B cell (primary cell): ENCODE data around the gene ZCCHC2. TPM values are rescaled to one million over a fixed set of nuclear protein-coding genes. Genes with fewer than 3 reads are reported as not detected.

ENCODE experiments used
- ATAC-seq: fragments of 200-7000 bp; cut with Tn5 transposase; one replicate; pipeline ENCODE4 v1.10.0; 2021; ENCODE audit warnings: low read depth, mild to moderate bottlenecking, moderate number of reproducible peaks, moderate library complexity
- CTCF ChIA-PET: fragments of 350-600 bp; sonication (Branson Sonifier 250); formaldehyde crosslinking; loops from one replicate; lab custom pipeline; 2021; ENCODE audit warnings: antibody characterized with exemption, inconsistent platforms; lab: Charles Lee
- POLR2A ChIA-PET: fragments of 350-600 bp; sonication (Branson Sonifier 250); formaldehyde crosslinking; loops from one replicate; lab custom pipeline; 2021; ENCODE audit warnings: antibody characterized with exemption; lab: Charles Lee
- DNase-seq: peaks from one replicate; pipeline ENCODE4 v3.0.0; 2013
- H2AFZ ChIP-seq: 2 replicates; pipeline ENCODE4 v1.6.1; 2012; ENCODE audit warnings: mild to moderate bottlenecking, low read depth, low read length; ENCODE audit not compliant: insufficient read depth, poor library complexity, severe bottlenecking
- H3K27ac ChIP-seq, 2 donors: 1 replicate in 1 of 2; 2 replicates in 1 of 2; pipeline ENCODE4 v1.5.1; 2012 to 2013; ENCODE audit warnings: low read length in 2 of 2, mild to moderate bottlenecking in 2 of 2, moderate library complexity in 1 of 2
- H3K27me3 ChIP-seq, 4 experiments: fragments of 200-600 bp in 1 of 4; sonication (generic) in 1 of 4; replicated peaks in 1 of 4; 1 replicate in 2 of 4; 2 replicates in 2 of 4; pipeline versions ENCODE4 v1.6.1 to v1.7.0; 2013 to 2016; ENCODE audit warnings: low read length in 3 of 4, mild to moderate bottlenecking in 2 of 4, mixed read lengths in 1 of 4, moderate library complexity in 1 of 4; ENCODE audit not compliant: insufficient read depth in 4 of 4, control insufficient read depth in 3 of 4; ENCODE audit errors: control extremely low read depth in 1 of 4
- H3K36me3 ChIP-seq, 2 experiments: replicated peaks in 1 of 2; 1 replicate in 1 of 2; 2 replicates in 1 of 2; pipeline versions ENCODE4 v1.6.1 to v1.7.1; 2013; ENCODE audit warnings: low read length in 1 of 2; ENCODE audit not compliant: insufficient read depth in 2 of 2, control insufficient read depth in 1 of 2; ENCODE audit errors: control extremely low read depth in 1 of 2, extremely low read depth in 1 of 2
- H3K4me1 ChIP-seq, 2 donors: fragments of 200-600 bp in 1 of 2; sonication (generic) in 1 of 2; 1 replicate in 1 of 2; 2 replicates in 1 of 2; pipeline versions ENCODE4 v1.5.1 to v1.6.1; 2013 to 2017; ENCODE audit warnings: low read length in 2 of 2; ENCODE audit not compliant: control insufficient read depth in 2 of 2, insufficient read depth in 2 of 2
- H3K4me2 ChIP-seq: replicated peaks from 2 replicates; pipeline ENCODE3; 2012; ENCODE audit warnings: mild to moderate bottlenecking, low read depth, low read length; ENCODE audit not compliant: poor library complexity, severe bottlenecking
- H3K4me3 ChIP-seq, 5 experiments: fragments of 200-600 bp in 1 of 5; sonication (generic) in 1 of 5; 1 replicate in 3 of 5; 2 replicates in 2 of 5; pipeline versions ENCODE4 v1.5.1 to v1.7.0; 2011 to 2016; ENCODE audit warnings: low read length in 4 of 5, mild to moderate bottlenecking in 4 of 5, low read depth in 2 of 5, control low read depth in 1 of 5, moderate library complexity in 1 of 5; ENCODE audit not compliant: insufficient read depth in 1 of 5; ENCODE audit errors: control extremely low read depth in 1 of 5, extremely low read depth in 1 of 5
- H3K79me2 ChIP-seq: fragments of 200-600 bp; sonication (generic); one replicate; pipeline ENCODE4 v1.6.0; 2016; ENCODE audit warnings: low read length; ENCODE audit not compliant: control insufficient read depth, insufficient read depth
- H3K9ac ChIP-seq: fragments of 200-600 bp; sonication (generic); 2 replicates; pipeline ENCODE4 v1.6.1; 2017; ENCODE audit warnings: mild to moderate bottlenecking, low read length, moderate library complexity
- H3K9me3 ChIP-seq, 3 donors: one replicate each; pipeline versions ENCODE4 v1.6.1 to v1.7.1; 2013; ENCODE audit warnings: low read length in 2 of 3; ENCODE audit not compliant: control insufficient read depth in 2 of 3, insufficient read depth in 1 of 3; ENCODE audit errors: control extremely low read depth in 1 of 3
- H4K20me1 ChIP-seq: 2 replicates; pipeline ENCODE4 v1.6.0; 2012; ENCODE audit warnings: mild to moderate bottlenecking, low read length; ENCODE audit not compliant: insufficient read depth, control insufficient read depth, poor library complexity, severe bottlenecking
- H3K27ac Mint-ChIP-seq: one replicate; pipeline ENCODE4 v1.8.0; 2021; ENCODE audit warnings: mixed read lengths
- H3K27me3 Mint-ChIP-seq: one replicate; pipeline ENCODE4 v1.8.0; 2021; ENCODE audit warnings: mixed read lengths
- H3K4me1 Mint-ChIP-seq: one replicate; pipeline ENCODE4 v1.8.0; 2021; ENCODE audit warnings: mixed read lengths
- H3K4me3 Mint-ChIP-seq: one replicate; pipeline ENCODE4 v1.8.0; 2021; ENCODE audit warnings: mixed read lengths
- H3K9me3 Mint-ChIP-seq: one replicate; pipeline ENCODE4 v1.8.0; 2022; ENCODE audit warnings: mixed read lengths; ENCODE audit not compliant: insufficient read depth
- CTCF ChIP-seq: fragments of 200-600 bp; IDR thresholded peaks from one replicate; pipeline ENCODE4 v1.8.0; 2022; ENCODE audit warnings: antibody characterized with exemption, mild to moderate bottlenecking
- EZH2 ChIP-seq: IDR thresholded peaks from 2 replicates; pipeline ENCODE4 v1.6.1; 2012; ENCODE audit warnings: borderline replicate concordance, low read depth, mild to moderate bottlenecking, moderate library complexity, low read length; ENCODE audit not compliant: insufficient read depth, poor library complexity, severe bottlenecking
- WGBS: methylation state at CpG from one replicate; pipeline ENCODE4 v1.1.5; 2013; ENCODE audit warnings: missing lambda C conversion rate; ENCODE audit not compliant: insufficient coverage; 5-methylcytosine and 5-hydroxymethylcytosine counted together
- intact Hi-C: fragments of 100-400 bp; cut with micrococcal nuclease; formaldehyde crosslinking; loops from one replicate; pipeline ENCODE4 v1.10.0; 2022
- polyA plus RNA-seq: library from polyadenylated mRNA; depleted of rRNA; stranded (reverse); fragments of >200 nt; gene quantifications from 2 replicates; pipeline ENCODE4 v1.2.3, GENCODE V29; 2012
- total RNA-seq, 2 donors: library from RNA; stranded (reverse); fragments of 120-200 nt in 1 of 2; gene quantifications; 1 replicate in 1 of 2; 2 replicates in 1 of 2; pipeline versions ENCODE4 v1.2.3 to v1.2.4, GENCODE V29; 2013 to 2022

ZCCHC2 gene
- total and polyA plus RNA-seq, 2 donors (not counting 1 experiment from before 2014, with no cell fraction given): 24.5 to 53.7 TPM

- Histone ChIP-seq H3K79me2 (no peaks in the 10 kb centered on the region), H2AFZ (peak overlapping the region; percentile 42), H3K27me3 (peaks cover 0 to 33% (median 15%) of the 10 kb centered on the region in 4 experiments), H3K4me2 (peak overlapping the region; percentile 49), H3K9me3 (peaks cover 0 to 7% (median 3%) of the 10 kb centered on the region in 3 donors), H3K9ac (no peak overlapping the region), H3K4me1 (peaks cover 10 to 13% of the 10 kb centered on the region in 2 donors), H3K4me3 (no peak overlapping the region), H3K27ac (no peak overlapping the region), H4K20me1 (no peaks in the 10 kb centered on the region), H3K36me3 (no peaks in the 10 kb centered on the region)
- DNase-seq: no peak
- H3K4me3 Mint-ChIP-seq: no peak overlapping the region
- ChIA-PET CTCF (interaction anchor here (0.6 kb wide), 1 partner anchor 10 kb away, joined by 3 read pairs; no protein-coding TSS in a partner anchor), POLR2A (no interaction called here)
- peaks cover 48% of the 10 kb centered on the region for H3K27me3 Mint-ChIP-seq
- H3K9me3 Mint-ChIP-seq: peaks cover 9% of the 10 kb centered on the region
- peaks cover 4% of the 10 kb centered on the region for H3K4me1 Mint-ChIP-seq
- no peak overlapping the region for H3K27ac Mint-ChIP-seq
- intact Hi-C loops: no loop called here
- ATAC-seq: no peak
- 5% methylated on average over 88 of the region's 90 CpGs for WGBS
- TF ChIP-seq CTCF (no peak), EZH2 (no peak)
Measured at GRCh38 chr18:62596145-62597005, 73.5 kb downstream of the ZCCHC2 start.

- no peaks in the 10 kb centered on the region for H3K36me3 ChIP-seq
- POLR2A ChIA-PET: no interaction called here
- ATAC-seq (no peak), DNase-seq (no peak)
- H3K9me3 ChIP-seq: no peaks in the 10 kb centered on the region
- no peak overlapping the region for H3K27ac ChIP-seq
- H3K4me1 ChIP-seq: peaks cover 2 to 4% of the 10 kb centered on the region in 2 donors
- peaks cover 0 to 20% (median 9%) of the 10 kb centered on the region in 4 experiments for H3K27me3 ChIP-seq
- peaks cover 2% of the 10 kb centered on the region for H3K4me1 Mint-ChIP-seq
- peaks cover 57% of the 10 kb centered on the region for H3K27me3 Mint-ChIP-seq
- no peak overlapping the region for H3K4me3 Mint-ChIP-seq
- CTCF ChIA-PET: no interaction called here
- H4K20me1 ChIP-seq: no peaks in the 10 kb centered on the region
- H3K9me3 Mint-ChIP-seq: no peaks in the 10 kb centered on the region
- H3K27ac Mint-ChIP-seq: no peak overlapping the region
- WGBS: 83% methylated on average over 8 of the region's 8 CpGs
- no peak overlapping the region for H2AFZ ChIP-seq
- no peak overlapping the region for H3K4me3 ChIP-seq
- intact Hi-C loops: no loop called here
- TF ChIP-seq EZH2 (no peak), CTCF (no peak)
- H3K79me2 ChIP-seq: no peaks in the 10 kb centered on the region
- H3K9ac ChIP-seq: no peak overlapping the region
- no peak overlapping the region for H3K4me2 ChIP-seq
Measured at GRCh38 chr18:62601871-62602270, 79.0 kb downstream of the ZCCHC2 start.
